Measurements from ENCODE around the gene ADGRE3.

ADGRE3 gene

GRCh38 chr19:14670408-14670807 lies 4.2 kb downstream of the ADGRE3 start:
- H3K4me3 ChIP-seq (ENCODE audit: control insufficient read depth, low read depth, low read length) = no peak overlapping the region
- TF ChIP-seq, protein P1, sequence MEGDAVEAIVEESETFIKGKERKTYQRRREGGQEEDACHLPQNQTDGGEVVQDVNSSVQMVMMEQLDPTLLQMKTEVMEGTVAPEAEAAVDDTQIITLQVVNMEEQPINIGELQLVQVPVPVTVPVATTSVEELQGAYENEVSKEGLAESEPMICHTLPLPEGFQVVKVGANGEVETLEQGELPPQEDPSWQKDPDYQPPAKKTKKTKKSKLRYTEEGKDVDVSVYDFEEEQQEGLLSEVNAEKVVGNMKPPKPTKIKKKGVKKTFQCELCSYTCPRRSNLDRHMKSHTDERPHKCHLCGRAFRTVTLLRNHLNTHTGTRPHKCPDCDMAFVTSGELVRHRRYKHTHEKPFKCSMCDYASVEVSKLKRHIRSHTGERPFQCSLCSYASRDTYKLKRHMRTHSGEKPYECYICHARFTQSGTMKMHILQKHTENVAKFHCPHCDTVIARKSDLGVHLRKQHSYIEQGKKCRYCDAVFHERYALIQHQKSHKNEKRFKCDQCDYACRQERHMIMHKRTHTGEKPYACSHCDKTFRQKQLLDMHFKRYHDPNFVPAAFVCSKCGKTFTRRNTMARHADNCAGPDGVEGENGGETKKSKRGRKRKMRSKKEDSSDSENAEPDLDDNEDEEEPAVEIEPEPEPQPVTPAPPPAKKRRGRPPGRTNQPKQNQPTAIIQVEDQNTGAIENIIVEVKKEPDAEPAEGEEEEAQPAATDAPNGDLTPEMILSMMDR (conservative IDR thresholded peaks at IDR 0.05; ENCODE audit: control insufficient read depth, insufficient read depth, low read depth, low read length) = no peak
- DNase-seq (ENCODE audit: low read depth) = no peak

GRCh38 chr19:14669940-14670339 lies 4.7 kb downstream of the ADGRE3 start:
- no peak for DNase-seq (ENCODE audit: low read depth)
- TF ChIP-seq, protein P1 (conservative IDR thresholded peaks at IDR 0.05; ENCODE audit: control insufficient read depth, insufficient read depth, low read depth, low read length) = no peak
- no peak overlapping the region for H3K4me3 ChIP-seq (ENCODE audit: control insufficient read depth, low read depth, low read length)

- TF ChIP-seq, protein P1 (conservative IDR thresholded peaks at IDR 0.05; ENCODE audit: control insufficient read depth, insufficient read depth, low read depth, low read length) = no peak
- no peak for DNase-seq (ENCODE audit: low read depth)
- H3K4me3 ChIP-seq (ENCODE audit: control insufficient read depth, low read depth, low read length) = no peak overlapping the region
Observed at GRCh38 chr19:14661372-14661924, 13.2 kb downstream of the ADGRE3 start.

GRCh38 chr19:14659874-14660489 lies 14.7 kb downstream of the ADGRE3 start:
- DNase-seq (ENCODE audit: low read depth) = no peak
- no peak overlapping the region for H3K4me3 ChIP-seq (ENCODE audit: control insufficient read depth, low read depth, low read length)
- TF ChIP-seq, protein P1 (conservative IDR thresholded peaks at IDR 0.05; ENCODE audit: control insufficient read depth, insufficient read depth, low read depth, low read length) = no peak

- TF ChIP-seq, protein P1 (conservative IDR thresholded peaks at IDR 0.05; ENCODE audit: control insufficient read depth, insufficient read depth, low read depth, low read length) = no peak
- no peak for DNase-seq (ENCODE audit: low read depth)
Observed at GRCh38 chr19:14655726-14656125, 18.9 kb downstream of the ADGRE3 start.

GRCh38 chr19:14654786-14655560 lies 19.7 kb downstream of the ADGRE3 start:
- TF ChIP-seq, protein P1 (conservative IDR thresholded peaks at IDR 0.05; ENCODE audit: control insufficient read depth, insufficient read depth, low read depth, low read length) = no peak
- no peak for DNase-seq (ENCODE audit: low read depth)
- H3K4me3 ChIP-seq (ENCODE audit: control insufficient read depth, low read depth, low read length) = no peak overlapping the region

More at GRCh38 chr19:14655726-14656125, 18.9 kb downstream of the ADGRE3 start:
- H3K4me3 ChIP-seq (ENCODE audit: control insufficient read depth, low read depth, low read length) = no peak overlapping the region
